ENCODE data around the gene KSR2.

DNA sequence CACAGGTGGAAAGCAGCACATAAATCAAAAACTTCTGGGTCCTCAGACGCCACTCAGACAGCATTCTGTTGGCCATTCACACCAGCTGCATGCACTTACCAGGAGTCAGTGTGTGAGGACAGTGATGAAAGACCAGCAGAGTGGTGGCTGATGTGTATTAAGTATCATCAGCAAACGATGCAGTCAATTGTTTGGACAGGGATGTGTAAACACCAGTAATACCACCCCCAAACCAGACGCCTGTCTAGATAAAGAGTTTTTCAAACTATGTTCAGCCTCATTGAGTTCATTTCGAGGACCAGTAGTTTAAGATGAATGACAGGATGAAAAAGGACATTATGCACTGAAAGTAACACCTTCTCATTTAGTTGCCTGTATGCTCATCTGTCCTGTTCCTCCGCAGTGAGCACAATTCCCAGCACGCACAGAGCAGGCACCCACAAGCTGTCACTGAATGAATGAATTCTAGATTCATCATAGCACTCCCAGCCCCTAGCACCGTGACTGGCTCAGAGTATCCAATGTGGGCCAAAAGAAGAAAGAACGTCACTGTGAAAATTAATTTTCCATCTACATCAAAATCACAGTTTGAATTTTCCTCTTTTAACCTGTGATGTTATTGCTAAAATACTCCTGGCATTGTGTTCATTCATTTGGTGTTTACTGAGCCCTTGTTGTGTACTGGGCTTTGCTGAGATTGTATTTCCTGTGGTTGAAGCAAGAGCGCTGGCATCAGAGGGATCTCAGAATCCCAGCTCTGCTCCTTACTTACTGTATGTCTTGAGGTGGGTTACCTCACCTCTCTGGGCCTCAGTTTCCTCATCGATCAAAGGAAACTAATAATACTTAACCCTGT, 482.6 kb downstream of the KSR2 start:
- TF ChIP-seq, protein P1, sequence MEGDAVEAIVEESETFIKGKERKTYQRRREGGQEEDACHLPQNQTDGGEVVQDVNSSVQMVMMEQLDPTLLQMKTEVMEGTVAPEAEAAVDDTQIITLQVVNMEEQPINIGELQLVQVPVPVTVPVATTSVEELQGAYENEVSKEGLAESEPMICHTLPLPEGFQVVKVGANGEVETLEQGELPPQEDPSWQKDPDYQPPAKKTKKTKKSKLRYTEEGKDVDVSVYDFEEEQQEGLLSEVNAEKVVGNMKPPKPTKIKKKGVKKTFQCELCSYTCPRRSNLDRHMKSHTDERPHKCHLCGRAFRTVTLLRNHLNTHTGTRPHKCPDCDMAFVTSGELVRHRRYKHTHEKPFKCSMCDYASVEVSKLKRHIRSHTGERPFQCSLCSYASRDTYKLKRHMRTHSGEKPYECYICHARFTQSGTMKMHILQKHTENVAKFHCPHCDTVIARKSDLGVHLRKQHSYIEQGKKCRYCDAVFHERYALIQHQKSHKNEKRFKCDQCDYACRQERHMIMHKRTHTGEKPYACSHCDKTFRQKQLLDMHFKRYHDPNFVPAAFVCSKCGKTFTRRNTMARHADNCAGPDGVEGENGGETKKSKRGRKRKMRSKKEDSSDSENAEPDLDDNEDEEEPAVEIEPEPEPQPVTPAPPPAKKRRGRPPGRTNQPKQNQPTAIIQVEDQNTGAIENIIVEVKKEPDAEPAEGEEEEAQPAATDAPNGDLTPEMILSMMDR (IDR thresholded peaks at IDR 0.05), result no peak
- no peak for TF ChIP-seq POLR2A (IDR thresholded peaks at IDR 0.05)
